Heart right ventricle (tissue), 16 donors: Measurements from ENCODE around the gene KCTD19. TPM values are rescaled to one million over a fixed set of nuclear protein-coding genes. Genes with fewer than 3 reads are reported as not detected.

Source experiments
- ATAC-seq, 8 donors: fragments of 200-7000 bp; cut with Tn5 transposase; one replicate each; pipeline ENCODE4 v1.9.1; 2020; ENCODE audit warnings: mild to moderate bottlenecking in 8 of 8, moderate library complexity in 8 of 8, moderate number of reproducible peaks in 1 of 8
- DNase-seq, 2 donors: peaks; one replicate each; pipeline ENCODE4 v3.0.0-alpha.2; 2020
- H3K27ac ChIP-seq, 10 donors: fragments of 200-600 bp; sonication (generic) in 2 of 10; one replicate each; pipeline versions ENCODE4 v1.5.0 to v1.8.0; 2020 to 2022; ENCODE audit warnings: mild to moderate bottlenecking in 3 of 10
- H3K27me3 ChIP-seq, 7 donors: fragments of 200-600 bp; one replicate each; pipeline ENCODE4 v1.8.0; 2021 to 2022; ENCODE audit warnings: mild to moderate bottlenecking in 2 of 7
- H3K36me3 ChIP-seq, 9 donors: fragments of 200-600 bp; sonication (generic) in 1 of 9; one replicate each; pipeline versions ENCODE4 v1.5.0 to v1.8.0; 2020 to 2022; ENCODE audit warnings: mild to moderate bottlenecking in 2 of 9
- H3K4me1 ChIP-seq, 9 donors: fragments of 200-600 bp; sonication (generic) in 1 of 9; one replicate each; pipeline versions ENCODE4 v1.5.0 to v1.8.0; 2020 to 2022; ENCODE audit warnings: mild to moderate bottlenecking in 4 of 9
- H3K4me3 ChIP-seq, 10 donors: fragments of 200-600 bp; sonication (generic) in 2 of 10; one replicate each; pipeline versions ENCODE4 v1.5.0 to v1.8.0; 2020 to 2022; ENCODE audit warnings: mild to moderate bottlenecking in 7 of 10, moderate library complexity in 2 of 10
- H3K9me3 ChIP-seq, 11 donors: fragments of 200-600 bp in 10 of 11; sonication (generic) in 2 of 11; one replicate each; pipeline versions ENCODE4 v1.5.0 to v1.8.0; 2013 to 2022; ENCODE audit warnings: mild to moderate bottlenecking in 2 of 11, control low read depth in 1 of 11, moderate library complexity in 1 of 11
- WGBS, 2 donors: extraction: QIAGEN DNeasy Blood & Tissue Kit; methylation state at CpG; one replicate each; pipeline ENCODE4 v1.1.7; 2013; ENCODE audit warnings: inconsistent platforms in 1 of 2; 5-methylcytosine and 5-hydroxymethylcytosine counted together
- intact Hi-C, 10 donors: fragments of 100-400 bp; cut with DNase I; formaldehyde crosslinking; loops; one replicate each; pipeline versions ENCODE4 v1.11.1 to v1.14.2; 2022
- polyA plus RNA-seq, 2 donors: library from polyadenylated mRNA; stranded (reverse); fragments of 200-250 nt; gene quantifications; one replicate each; pipeline ENCODE4 v1.2.3, GENCODE V29; 2013
- total RNA-seq, 10 donors: library from RNA; stranded (reverse); fragmentation: NEBNext Ultra II Directional in 3 of 10; extraction: Animal tissue kit (Norgen Biotek cat#: 25700) in 3 of 10; gene quantifications; one replicate each; pipeline versions ENCODE4 v1.2.1 to v1.2.4, GENCODE V29; 2021 to 2023
- TF ChIP-seq, protein P1 (sequence below), 9 donors: fragments of 200-600 bp; sonication (generic) in 2 of 9; IDR thresholded peaks; one replicate each; pipeline versions ENCODE4 v1.5.0 to v1.8.0; 2021 to 2022; ENCODE audit warnings: antibody characterized with exemption in 9 of 9, mild to moderate bottlenecking in 5 of 9, moderate library complexity in 1 of 9
- donor health status: Arrhythmogenic right ventricular cardiomyopathy.
- donor health status: ischemic (EF 13 %, LVEDD 7.1; RV severe dilation, severe dysfunction).
- donor health status: healthy with polysubstance abuse.
- donor health status: DM: no; HTN: yes; CAD: no.
- donor health status: DM: no; HTN: no; CAD: no.
- donor health status: ischemic (EF 25% LVEDD 6.9; RV normal size, moderate dysfunction).
- donor health status: ischemic (EF 25% LVEDD 5.7; RV mildly dilated, moderate dysfunction).
- donor health status: healthy.
- donor health status: DM: yes; HTN: yes; CAD: no.
- donor health status: Ischemic cardiomyopathy.
- donor health status: ischemic (EF 35%, LVEDD 5.7; RV mildly dilated, moderate dysfunction).
- donor health status: nonischemic (EF 11% LVEDD 7.7; RV severe dilation, severe dysfunction).
- donor health status: DM: yes; HTN: yes; CAD: no.
- donor health status: PGD.
- donor health status: ischemic (EF 29% LVEDD 5.4; RV normal size, mild dysfunction).
- donor health status: nonischemic (EF 23%, LVEDD 6.1; RV moderate dilation, normal function).

The KCTD19 gene
- total and polyA plus RNA-seq, 12 donors = 0.01 to 0.22 TPM; not detected in 10

- intact Hi-C loops = loop anchor here in 1 of 10 donors (10.0 kb wide), 1 partner anchor 111 kb away; the partner anchor contains the start of gene TPPP3
- H3K9me3 ChIP-seq = no peaks in the 10 kb centered on the region
- TF ChIP-seq, protein P1, sequence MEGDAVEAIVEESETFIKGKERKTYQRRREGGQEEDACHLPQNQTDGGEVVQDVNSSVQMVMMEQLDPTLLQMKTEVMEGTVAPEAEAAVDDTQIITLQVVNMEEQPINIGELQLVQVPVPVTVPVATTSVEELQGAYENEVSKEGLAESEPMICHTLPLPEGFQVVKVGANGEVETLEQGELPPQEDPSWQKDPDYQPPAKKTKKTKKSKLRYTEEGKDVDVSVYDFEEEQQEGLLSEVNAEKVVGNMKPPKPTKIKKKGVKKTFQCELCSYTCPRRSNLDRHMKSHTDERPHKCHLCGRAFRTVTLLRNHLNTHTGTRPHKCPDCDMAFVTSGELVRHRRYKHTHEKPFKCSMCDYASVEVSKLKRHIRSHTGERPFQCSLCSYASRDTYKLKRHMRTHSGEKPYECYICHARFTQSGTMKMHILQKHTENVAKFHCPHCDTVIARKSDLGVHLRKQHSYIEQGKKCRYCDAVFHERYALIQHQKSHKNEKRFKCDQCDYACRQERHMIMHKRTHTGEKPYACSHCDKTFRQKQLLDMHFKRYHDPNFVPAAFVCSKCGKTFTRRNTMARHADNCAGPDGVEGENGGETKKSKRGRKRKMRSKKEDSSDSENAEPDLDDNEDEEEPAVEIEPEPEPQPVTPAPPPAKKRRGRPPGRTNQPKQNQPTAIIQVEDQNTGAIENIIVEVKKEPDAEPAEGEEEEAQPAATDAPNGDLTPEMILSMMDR (IDR thresholded peaks at IDR 0.05) = no peak
- no peak overlapping the region for H3K27ac ChIP-seq
- H3K4me1 ChIP-seq = peaks cover 0 to 6% (median 0%) of the 10 kb centered on the region in 9 donors
- H3K36me3 ChIP-seq = no peaks in the 10 kb centered on the region
- DNase-seq (no peak), ATAC-seq (no peak)
- no peaks in the 10 kb centered on the region for H3K27me3 ChIP-seq
- 91 to 93% methylated on average over 21 of the region's 21 CpGs for WGBS, 2 donors
- H3K4me3 ChIP-seq = no peak overlapping the region
Measured at GRCh38 chr16:67283826-67284555, 42.5 kb downstream of the KCTD19 start.

- TF ChIP-seq, protein P1 (IDR thresholded peaks at IDR 0.05) = no peak
- H3K4me1 ChIP-seq = peaks cover 0 to 13% (median 7%) of the 10 kb centered on the region in 9 donors
- H3K27ac ChIP-seq = no peak overlapping the region
- H3K9me3 ChIP-seq = no peaks in the 10 kb centered on the region
- H3K36me3 ChIP-seq = no peaks in the 10 kb centered on the region
- intact Hi-C loops = loop anchor here in 1 of 10 donors (10.0 kb wide), 1 partner anchor 112 kb away; the partner anchor contains the start of gene TPPP3
- H3K27me3 ChIP-seq = no peaks in the 10 kb centered on the region
- DNase-seq (no peak), ATAC-seq (no peak)
- H3K4me3 ChIP-seq = no peak overlapping the region
- WGBS, 2 donors = 90 to 93% methylated on average over 7 of the region's 7 CpGs
Measured at GRCh38 chr16:67283039-67283825, 43.3 kb downstream of the KCTD19 start.

- ATAC-seq (no peak), DNase-seq (no peak)
- intact Hi-C loops = loop anchor here in 1 of 10 donors (10.0 kb wide), 1 partner anchor 112 kb away; the partner anchor contains the start of gene TPPP3
- Histone ChIP-seq H3K9me3 (no peaks in the 10 kb centered on the region), H3K36me3 (no peaks in the 10 kb centered on the region), H3K27me3 (no peaks in the 10 kb centered on the region), H3K4me1 (peaks cover 0 to 21% (median 8%) of the 10 kb centered on the region in 9 donors), H3K27ac (no peak overlapping the region), H3K4me3 (no peak overlapping the region)
- WGBS, 2 donors = 95 to 96% methylated on average over 10 of the region's 10 CpGs
- TF ChIP-seq, protein P1 (IDR thresholded peaks at IDR 0.05) = no peak
Measured at GRCh38 chr16:67282447-67282805, 44.1 kb downstream of the KCTD19 start.
